ENCODE data around the gene TLN1.

Gene TLN1, protein sequence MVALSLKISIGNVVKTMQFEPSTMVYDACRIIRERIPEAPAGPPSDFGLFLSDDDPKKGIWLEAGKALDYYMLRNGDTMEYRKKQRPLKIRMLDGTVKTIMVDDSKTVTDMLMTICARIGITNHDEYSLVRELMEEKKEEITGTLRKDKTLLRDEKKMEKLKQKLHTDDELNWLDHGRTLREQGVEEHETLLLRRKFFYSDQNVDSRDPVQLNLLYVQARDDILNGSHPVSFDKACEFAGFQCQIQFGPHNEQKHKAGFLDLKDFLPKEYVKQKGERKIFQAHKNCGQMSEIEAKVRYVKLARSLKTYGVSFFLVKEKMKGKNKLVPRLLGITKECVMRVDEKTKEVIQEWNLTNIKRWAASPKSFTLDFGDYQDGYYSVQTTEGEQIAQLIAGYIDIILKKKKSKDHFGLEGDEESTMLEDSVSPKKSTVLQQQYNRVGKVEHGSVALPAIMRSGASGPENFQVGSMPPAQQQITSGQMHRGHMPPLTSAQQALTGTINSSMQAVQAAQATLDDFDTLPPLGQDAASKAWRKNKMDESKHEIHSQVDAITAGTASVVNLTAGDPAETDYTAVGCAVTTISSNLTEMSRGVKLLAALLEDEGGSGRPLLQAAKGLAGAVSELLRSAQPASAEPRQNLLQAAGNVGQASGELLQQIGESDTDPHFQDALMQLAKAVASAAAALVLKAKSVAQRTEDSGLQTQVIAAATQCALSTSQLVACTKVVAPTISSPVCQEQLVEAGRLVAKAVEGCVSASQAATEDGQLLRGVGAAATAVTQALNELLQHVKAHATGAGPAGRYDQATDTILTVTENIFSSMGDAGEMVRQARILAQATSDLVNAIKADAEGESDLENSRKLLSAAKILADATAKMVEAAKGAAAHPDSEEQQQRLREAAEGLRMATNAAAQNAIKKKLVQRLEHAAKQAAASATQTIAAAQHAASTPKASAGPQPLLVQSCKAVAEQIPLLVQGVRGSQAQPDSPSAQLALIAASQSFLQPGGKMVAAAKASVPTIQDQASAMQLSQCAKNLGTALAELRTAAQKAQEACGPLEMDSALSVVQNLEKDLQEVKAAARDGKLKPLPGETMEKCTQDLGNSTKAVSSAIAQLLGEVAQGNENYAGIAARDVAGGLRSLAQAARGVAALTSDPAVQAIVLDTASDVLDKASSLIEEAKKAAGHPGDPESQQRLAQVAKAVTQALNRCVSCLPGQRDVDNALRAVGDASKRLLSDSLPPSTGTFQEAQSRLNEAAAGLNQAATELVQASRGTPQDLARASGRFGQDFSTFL (N-terminal part only)

DNA sequence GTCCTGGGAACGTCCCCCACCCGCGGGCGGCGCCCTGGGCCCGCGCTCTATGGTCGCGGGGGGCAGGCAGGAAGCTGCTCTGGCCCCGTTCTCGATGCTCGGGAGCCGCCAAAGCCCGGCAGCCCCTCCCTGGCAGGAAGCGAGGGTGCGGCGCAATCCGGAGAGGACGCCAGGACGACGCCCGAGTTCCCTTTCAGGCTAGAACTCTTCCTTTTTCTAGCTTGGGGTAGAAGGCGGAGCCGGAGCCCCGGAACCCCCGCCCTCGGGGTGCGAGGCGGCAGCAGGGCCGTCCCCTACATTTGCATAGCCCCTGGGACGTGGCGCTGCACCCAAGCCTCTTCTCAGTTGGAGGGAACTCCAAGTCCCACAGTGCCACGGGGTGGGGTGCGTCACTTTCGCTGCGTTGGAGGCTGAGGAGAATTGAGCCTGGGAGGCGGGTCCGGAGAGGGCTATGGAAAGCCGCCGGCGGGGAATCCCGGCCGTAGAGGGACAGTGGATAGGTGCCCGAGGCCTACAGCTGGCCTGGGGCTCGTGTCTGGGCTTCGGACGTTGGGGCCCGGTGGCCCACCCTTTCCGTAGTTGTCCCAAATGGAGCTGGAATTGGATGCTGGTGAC lies at the start of gene TLN1, which contains the start of gene CREB3:
Gene TLN1 (minus strand): TSS at position 11 of the 615 bp plus-strand sequence. CDS start 6,501 bp downstream, outside the sequence.
Gene CREB3 (plus strand): TSS at position 482 of the 615 bp plus-strand sequence. CDS start 107 bp downstream, at position 589.
- H3K4me3 ChIP-seq (replicated peaks; ENCODE audit: low read depth, low read length) = peak within 1 kb of the TSS; percentile 92
- TF ChIP-seq, protein P1, sequence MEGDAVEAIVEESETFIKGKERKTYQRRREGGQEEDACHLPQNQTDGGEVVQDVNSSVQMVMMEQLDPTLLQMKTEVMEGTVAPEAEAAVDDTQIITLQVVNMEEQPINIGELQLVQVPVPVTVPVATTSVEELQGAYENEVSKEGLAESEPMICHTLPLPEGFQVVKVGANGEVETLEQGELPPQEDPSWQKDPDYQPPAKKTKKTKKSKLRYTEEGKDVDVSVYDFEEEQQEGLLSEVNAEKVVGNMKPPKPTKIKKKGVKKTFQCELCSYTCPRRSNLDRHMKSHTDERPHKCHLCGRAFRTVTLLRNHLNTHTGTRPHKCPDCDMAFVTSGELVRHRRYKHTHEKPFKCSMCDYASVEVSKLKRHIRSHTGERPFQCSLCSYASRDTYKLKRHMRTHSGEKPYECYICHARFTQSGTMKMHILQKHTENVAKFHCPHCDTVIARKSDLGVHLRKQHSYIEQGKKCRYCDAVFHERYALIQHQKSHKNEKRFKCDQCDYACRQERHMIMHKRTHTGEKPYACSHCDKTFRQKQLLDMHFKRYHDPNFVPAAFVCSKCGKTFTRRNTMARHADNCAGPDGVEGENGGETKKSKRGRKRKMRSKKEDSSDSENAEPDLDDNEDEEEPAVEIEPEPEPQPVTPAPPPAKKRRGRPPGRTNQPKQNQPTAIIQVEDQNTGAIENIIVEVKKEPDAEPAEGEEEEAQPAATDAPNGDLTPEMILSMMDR (IDR thresholded peaks at IDR 0.05; ENCODE audit: low read length, missing control alignments) = no peak
- peak; percentile 99 for DNase-seq (ENCODE audit: low read depth)

GRCh38 chr9:35781066-35781465 lies 49.1 kb upstream of the TLN1 start:
- H3K4me3 ChIP-seq (replicated peaks; ENCODE audit: low read depth, low read length) = no peak overlapping the region
- DNase-seq (ENCODE audit: low read depth) = no peak
- TF ChIP-seq, protein P1 (IDR thresholded peaks at IDR 0.05; ENCODE audit: low read length, missing control alignments) = no peak

GRCh38 chr9:35778496-35778895 lies 46.5 kb upstream of the TLN1 start:
- no peak overlapping the region for H3K4me3 ChIP-seq (replicated peaks; ENCODE audit: low read depth, low read length)
- DNase-seq (ENCODE audit: low read depth) = no peak
- TF ChIP-seq, protein P1 (IDR thresholded peaks at IDR 0.05; ENCODE audit: low read length, missing control alignments) = no peak

GRCh38 chr9:35776018-35776417 lies 44.0 kb upstream of the TLN1 start:
- TF ChIP-seq, protein P1 (IDR thresholded peaks at IDR 0.05; ENCODE audit: low read length, missing control alignments) = no peak
- DNase-seq (ENCODE audit: low read depth) = no peak
- no peak overlapping the region for H3K4me3 ChIP-seq (replicated peaks; ENCODE audit: low read depth, low read length)

DNA sequence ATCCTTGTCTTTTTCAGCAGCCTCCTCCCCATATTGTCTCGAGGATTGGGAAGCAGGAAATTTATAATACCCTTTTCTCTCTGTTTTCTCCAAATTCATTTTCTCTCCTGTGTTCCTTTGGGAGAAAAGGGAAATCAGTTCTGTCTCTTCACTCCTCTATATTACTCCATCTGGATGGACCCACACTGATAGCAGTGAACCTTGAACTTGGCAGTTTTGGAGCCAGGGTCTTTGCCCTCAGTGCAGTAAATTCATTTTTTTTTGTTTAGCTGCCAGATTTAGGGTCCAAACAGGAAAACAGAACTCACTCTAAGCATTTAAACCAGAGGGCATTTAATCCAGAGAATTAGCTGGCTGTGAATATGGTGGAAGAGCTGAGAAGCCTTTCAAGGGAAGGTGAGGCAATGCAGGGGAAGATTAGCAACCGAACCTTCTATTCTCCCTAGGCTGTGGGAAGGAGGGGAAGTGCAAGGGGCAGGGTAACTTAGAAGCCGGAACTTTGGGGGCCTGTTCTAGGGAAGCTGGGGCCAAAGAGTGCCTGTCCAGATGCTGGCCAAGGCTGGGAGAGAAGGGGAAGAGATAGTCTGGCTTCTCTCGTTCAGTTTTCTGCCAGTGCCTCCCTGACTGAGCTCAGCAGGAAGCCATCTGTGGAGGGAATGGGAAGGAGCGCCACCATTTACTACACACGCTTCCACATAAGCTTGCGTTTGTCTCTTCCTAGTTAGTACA lies 43.1 kb upstream of the TLN1 start:
- TF ChIP-seq, protein P1 (IDR thresholded peaks at IDR 0.05; ENCODE audit: low read length, missing control alignments) = no peak
- no peak overlapping the region for H3K4me3 ChIP-seq (replicated peaks; ENCODE audit: low read depth, low read length)
- DNase-seq (ENCODE audit: low read depth) = peak; percentile 13

Measured in fibroblast of pulmonary artery (primary cell).